NCI-H146 treated with DMSO at 0.1 percent for 48 hours (cell line): ENCODE results near the gene CIAO1.
"Not testable (repeated sequence)": the region's sequence is repeated elsewhere in the genome, so short reads cannot be mapped to it uniquely, and the experiment has no call there.

Experiments
- DNase-seq: peaks from one replicate; lab custom pipeline; 2025; ENCODE audit not compliant: unreplicated experiment; lab: John Stamatoyannopoulos, UW

CIAO1 gene

DNA sequence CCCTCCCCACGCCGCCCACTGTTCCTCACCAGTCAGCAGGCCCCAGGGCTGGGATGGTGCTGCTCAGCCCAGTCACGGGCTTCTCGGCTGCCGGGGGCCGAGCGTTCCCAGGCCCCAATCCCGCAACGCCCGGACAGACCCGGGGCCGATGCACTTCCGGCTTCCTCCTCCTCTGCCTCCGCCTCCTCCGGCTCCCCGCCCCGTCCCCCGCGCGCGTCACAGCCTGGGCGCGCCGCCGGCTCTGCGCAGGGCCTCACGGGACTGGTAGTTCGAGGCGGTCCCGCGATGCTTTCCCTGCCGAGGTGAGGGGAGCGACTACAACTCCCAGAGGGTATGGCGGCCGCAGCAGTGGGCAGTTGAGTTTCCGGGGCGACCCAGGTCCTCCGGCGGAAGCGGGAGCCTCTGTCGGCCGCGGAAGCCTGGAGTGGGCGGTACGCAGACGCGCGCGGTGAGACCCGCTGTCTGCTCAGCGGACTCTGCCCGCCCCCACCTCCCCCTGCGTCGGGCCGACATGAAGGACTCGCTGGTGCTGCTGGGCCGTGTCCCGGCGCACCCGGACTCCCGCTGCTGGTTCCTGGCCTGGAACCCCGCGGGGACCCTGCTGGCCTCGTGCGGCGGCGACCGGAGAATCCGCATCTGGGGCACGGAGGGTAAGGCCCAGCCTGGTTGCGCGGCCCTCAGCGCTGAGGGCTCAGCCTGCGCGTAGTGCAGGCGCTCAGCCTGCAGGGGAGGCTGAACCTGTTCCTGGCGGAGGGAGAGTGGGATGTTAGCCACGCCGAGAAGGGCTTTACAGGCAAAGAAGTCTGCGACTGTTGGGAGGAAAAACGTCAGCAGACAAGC, at the start of gene CIAO1, which contains the start of gene TMEM127:
CIAO1 (plus strand) TSS at position 386 of the 840 bp plus-strand sequence; CDS start at position 512, 126 bp downstream.
TMEM127 (minus strand) TSS at position 158 of the 840 bp plus-strand sequence. CDS start 616 bp downstream, outside the sequence.
- DNase-seq: peak; percentile 95

GRCh38 chr2:96218508-96219131, 47.4 kb upstream of the CIAO1 start:
- no peak for DNase-seq

- not testable (repeated sequence) for DNase-seq
Measured at GRCh38 chr2:96219959-96220358, 46.1 kb upstream of the CIAO1 start.

GRCh38 chr2:96221106-96221505, 44.9 kb upstream of the CIAO1 start:
- DNase-seq: not testable (repeated sequence)

- no peak for DNase-seq
Measured at GRCh38 chr2:96225016-96225533, 41.0 kb upstream of the CIAO1 start.

DNA sequence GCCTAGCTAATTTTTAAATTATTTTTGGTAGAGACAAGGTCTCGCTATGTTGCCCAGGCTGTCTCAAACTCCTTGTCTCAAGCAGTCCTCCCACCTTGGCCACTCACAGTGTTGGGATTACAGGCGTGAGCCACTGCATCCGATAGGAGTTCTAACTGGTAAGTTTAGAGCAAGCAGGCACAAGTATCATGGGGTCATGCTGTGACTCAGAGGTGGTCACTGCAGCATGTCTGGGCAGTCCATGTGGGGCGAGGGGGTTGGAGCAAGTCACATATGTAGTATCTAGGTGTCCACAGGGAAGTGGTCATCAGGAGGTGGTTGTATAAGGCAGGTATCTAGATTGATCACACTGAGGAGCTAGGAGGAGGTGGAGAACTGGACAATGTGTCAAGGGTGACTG, 34.7 kb upstream of the CIAO1 start:
- DNase-seq: no peak

GRCh38 chr2:96233436-96233835, 32.6 kb upstream of the CIAO1 start:
- no peak for DNase-seq

DNA sequence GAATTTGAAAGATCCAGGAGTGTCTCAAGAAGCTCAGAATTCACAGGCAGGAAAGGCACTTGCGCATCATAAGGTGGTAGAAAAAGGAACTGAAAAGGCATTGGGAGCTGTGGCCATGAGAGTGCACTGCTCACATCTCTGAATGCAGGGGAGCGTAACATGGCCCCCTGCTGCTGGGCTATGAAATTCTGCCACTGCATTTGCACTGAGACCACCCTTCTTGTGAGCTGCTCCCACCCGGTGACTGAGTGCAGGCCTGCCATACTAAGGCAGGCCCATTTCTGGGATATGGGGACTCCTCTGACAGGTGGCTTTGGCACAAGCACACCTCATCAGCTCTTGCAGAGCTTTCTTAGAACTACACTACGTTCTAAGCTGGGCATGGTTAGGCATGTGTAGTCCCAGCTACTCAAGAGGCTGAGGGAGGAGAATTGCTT, 32.1 kb upstream of the CIAO1 start:
- no peak for DNase-seq

DNA sequence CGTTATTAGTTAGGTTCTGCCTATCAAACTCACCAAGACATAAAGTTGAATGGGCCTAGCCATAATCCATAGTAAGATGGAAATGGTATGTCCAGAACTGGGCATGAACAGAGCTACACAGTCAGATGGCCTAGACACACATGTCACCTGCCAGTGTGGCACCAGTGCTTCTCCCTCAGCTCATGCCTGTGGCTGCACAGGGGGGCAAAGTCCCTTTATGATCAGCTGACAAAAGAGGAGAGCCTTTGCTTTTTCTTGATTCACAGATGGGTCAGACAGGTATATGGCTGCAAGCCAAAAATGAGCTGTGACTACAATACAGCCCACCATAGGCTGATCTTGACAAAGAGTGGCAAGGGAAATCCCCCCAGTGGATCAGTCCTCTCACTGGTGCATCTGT, 29.1 kb upstream of the CIAO1 start:
- DNase-seq: no peak

DNA sequence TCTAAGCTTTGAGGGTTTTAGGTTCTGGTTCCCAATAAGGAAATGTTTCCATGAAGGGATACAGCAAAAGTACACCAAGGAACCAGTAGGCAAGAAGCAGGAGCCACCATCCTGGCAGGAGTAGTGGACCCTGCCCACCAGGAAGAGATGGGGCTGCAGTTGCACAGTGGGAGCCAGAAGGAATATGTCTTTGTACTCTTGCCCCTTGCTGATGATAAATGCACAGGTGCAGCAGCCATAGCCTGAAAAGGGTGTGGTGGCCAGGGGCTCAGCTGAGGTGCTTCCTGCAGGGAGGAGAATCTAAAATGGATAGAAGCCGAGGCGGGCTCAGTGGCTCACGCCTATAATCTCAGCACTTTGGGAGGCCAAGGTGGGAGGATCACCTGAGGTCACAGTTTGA, 27.8 kb upstream of the CIAO1 start:
- DNase-seq: no peak

- DNase-seq: no peak
Measured at GRCh38 chr2:96239091-96239490, 26.9 kb upstream of the CIAO1 start.

- no peak for DNase-seq
Measured at GRCh38 chr2:96239745-96240264, 26.2 kb upstream of the CIAO1 start.

GRCh38 chr2:96240341-96241038, 25.5 kb upstream of the CIAO1 start:
- no peak for DNase-seq

- DNase-seq: no peak
Measured at GRCh38 chr2:96241227-96241626, 24.8 kb upstream of the CIAO1 start.

GRCh38 chr2:96241900-96242611, 24.0 kb upstream of the CIAO1 start:
- no peak for DNase-seq

- DNase-seq: no peak
Measured at GRCh38 chr2:96243843-96244242, 22.2 kb upstream of the CIAO1 start.

GRCh38 chr2:96245609-96246390, 20.2 kb upstream of the CIAO1 start:
- no peak for DNase-seq

DNA sequence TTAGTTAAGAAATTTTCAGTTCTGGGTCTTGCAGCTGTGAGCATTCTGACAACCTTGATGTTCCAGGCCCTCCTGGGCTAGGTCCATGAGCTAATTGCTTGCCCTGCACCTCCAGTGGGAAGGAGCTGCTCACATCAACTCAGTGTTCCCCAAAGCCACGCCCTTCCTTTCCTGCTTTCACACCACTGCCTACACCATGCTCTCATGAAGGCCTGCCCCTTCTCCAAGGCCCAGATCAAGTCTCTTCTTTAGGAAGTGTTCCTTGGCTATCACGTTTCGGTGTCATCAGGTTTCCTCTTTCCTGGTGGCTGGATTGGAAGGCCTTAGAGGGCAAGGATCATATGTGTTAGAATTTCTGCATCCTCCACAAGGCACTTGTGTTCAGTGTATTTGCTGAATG, 19.0 kb upstream of the CIAO1 start:
- DNase-seq: no peak

GRCh38 chr2:96247896-96248295, 18.1 kb upstream of the CIAO1 start:
- DNase-seq: no peak

DNA sequence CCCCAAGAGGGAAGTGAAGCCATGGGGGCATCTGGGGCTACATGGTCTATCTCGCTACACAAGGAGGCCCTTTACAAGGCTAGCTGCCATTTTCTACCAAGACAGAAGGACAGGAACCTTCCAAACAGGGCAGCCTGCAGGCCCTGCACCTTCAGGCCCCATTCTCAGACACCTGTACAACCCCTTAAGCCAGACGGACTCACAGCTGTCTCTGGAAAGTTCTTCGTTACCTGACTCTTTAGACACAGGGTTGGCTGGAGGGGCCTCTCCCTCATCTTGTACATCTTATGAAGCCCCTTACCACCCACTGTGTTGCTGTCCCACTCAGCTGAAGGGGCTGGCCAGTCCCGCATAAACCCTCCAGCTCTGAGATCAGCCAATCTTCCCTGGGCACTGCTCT, 17.4 kb upstream of the CIAO1 start:
- no peak for DNase-seq
